HL-60 (cell line): Measurements from ENCODE around the gene XBP1.
"Not testable (repeated sequence)": the region's sequence is repeated elsewhere in the genome, so short reads cannot be mapped to it uniquely, and the experiment has no call there.

ENCODE experiments used
- DNase-seq, 2 experiments: peaks; one replicate each; pipeline ENCODE4 v3.0.0-alpha.2; 2010 to 2020; ENCODE audit warnings: low read depth in 1 of 2, low spot score in 1 of 2
- H3K27ac ChIP-seq: fragments of 250-450 bp; sonication (Bioruptor Pico); replicated peaks from 2 replicates; pipeline ENCODE4 v1.5.1; 2020; ENCODE audit warnings: mild to moderate bottlenecking, moderate library complexity
- H3K27me3 ChIP-seq: fragments of 250-450 bp; sonication (Bioruptor Pico); 2 replicates; pipeline ENCODE4 v1.5.1; 2021; ENCODE audit warnings: mild to moderate bottlenecking, moderate library complexity; ENCODE audit not compliant: insufficient read depth, poor library complexity, severe bottlenecking
- H3K4me3 ChIP-seq: replicated peaks from 2 replicates; pipeline ENCODE4 v1.5.1; 2011; ENCODE audit warnings: mild to moderate bottlenecking, control low read depth, low read length; ENCODE audit not compliant: insufficient read depth
- GABPA ChIP-seq: IDR thresholded peaks from 2 replicates; pipeline ENCODE4 v1.6.1; 2012; ENCODE audit warnings: low read depth
- POLR2AphosphoS5 ChIP-seq: IDR thresholded peaks from 2 replicates; pipeline ENCODE4 v1.6.1; 2012; ENCODE audit warnings: low read depth
- REST ChIP-seq: IDR thresholded peaks from 2 replicates; pipeline ENCODE4 v1.6.1; 2012; ENCODE audit warnings: low read depth; ENCODE audit not compliant: insufficient replicate concordance
- SPI1 ChIP-seq: IDR thresholded peaks from 2 replicates; pipeline ENCODE4 v1.6.1; 2012; ENCODE audit warnings: low read depth, mild to moderate bottlenecking, borderline replicate concordance
- TF ChIP-seq, protein P1 (sequence below): IDR thresholded peaks from one replicate; pipeline ENCODE4 v1.5.1; 2011; ENCODE audit warnings: low read length, control low read depth, inconsistent platforms; ENCODE audit not compliant: insufficient read depth

The XBP1 gene

GRCh38 chr22:28830441-28830840 is 30.1 kb upstream of the XBP1 start:
- H3K27ac ChIP-seq: no peak overlapping the region
- TF ChIP-seq, protein P1, sequence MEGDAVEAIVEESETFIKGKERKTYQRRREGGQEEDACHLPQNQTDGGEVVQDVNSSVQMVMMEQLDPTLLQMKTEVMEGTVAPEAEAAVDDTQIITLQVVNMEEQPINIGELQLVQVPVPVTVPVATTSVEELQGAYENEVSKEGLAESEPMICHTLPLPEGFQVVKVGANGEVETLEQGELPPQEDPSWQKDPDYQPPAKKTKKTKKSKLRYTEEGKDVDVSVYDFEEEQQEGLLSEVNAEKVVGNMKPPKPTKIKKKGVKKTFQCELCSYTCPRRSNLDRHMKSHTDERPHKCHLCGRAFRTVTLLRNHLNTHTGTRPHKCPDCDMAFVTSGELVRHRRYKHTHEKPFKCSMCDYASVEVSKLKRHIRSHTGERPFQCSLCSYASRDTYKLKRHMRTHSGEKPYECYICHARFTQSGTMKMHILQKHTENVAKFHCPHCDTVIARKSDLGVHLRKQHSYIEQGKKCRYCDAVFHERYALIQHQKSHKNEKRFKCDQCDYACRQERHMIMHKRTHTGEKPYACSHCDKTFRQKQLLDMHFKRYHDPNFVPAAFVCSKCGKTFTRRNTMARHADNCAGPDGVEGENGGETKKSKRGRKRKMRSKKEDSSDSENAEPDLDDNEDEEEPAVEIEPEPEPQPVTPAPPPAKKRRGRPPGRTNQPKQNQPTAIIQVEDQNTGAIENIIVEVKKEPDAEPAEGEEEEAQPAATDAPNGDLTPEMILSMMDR: no peak
- TF ChIP-seq GABPA (no peak), SPI1 (no peak), REST (no peak), POLR2AphosphoS5 (no peak)
- H3K4me3 ChIP-seq: no peak overlapping the region
- no peak for DNase-seq
- no peaks in the 10 kb centered on the region for H3K27me3 ChIP-seq

- TF ChIP-seq GABPA: no peak
- TF ChIP-seq POLR2AphosphoS5: no peak
- TF ChIP-seq SPI1: peak; percentile 53; the same call in 1 of the 2 replicates
- TF ChIP-seq, protein P1: peak; percentile 96
- DNase-seq: peak; percentile 73 to 85
- H3K27ac ChIP-seq: peak overlapping the region; percentile 22
- no peaks in the 10 kb centered on the region for H3K27me3 ChIP-seq
- H3K4me3 ChIP-seq: no peak overlapping the region
Observed at GRCh38 chr22:28829358-28830181, 29.2 kb upstream of the XBP1 start.

DNA sequence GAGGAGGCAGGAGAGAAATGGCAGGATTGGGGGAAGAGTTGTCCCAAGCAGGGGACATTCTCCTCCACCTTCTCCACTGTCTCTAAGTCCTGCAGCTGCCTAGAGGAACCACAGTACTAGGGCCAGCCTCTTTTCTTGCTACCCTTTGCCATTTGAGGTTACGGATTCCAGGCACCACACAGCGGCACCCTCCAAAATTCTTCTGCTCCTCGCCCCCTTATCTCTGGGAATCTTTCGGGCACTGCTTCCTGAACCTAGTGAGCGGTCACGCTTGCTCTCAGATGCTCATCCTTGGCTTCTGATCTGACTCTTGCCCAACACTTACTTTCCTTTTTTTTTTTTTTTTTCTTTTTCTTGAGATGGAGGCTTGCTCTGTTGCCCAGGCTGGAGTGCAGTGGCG is 26.6 kb upstream of the XBP1 start:
- TF ChIP-seq, protein P1: no peak
- TF ChIP-seq SPI1 (no peak), GABPA (no peak), POLR2AphosphoS5 (no peak), REST (no peak)
- Histone ChIP-seq H3K4me3 (no peak overlapping the region), H3K27ac (no peak overlapping the region), H3K27me3 (no peaks in the 10 kb centered on the region)
- no peak for DNase-seq

DNA sequence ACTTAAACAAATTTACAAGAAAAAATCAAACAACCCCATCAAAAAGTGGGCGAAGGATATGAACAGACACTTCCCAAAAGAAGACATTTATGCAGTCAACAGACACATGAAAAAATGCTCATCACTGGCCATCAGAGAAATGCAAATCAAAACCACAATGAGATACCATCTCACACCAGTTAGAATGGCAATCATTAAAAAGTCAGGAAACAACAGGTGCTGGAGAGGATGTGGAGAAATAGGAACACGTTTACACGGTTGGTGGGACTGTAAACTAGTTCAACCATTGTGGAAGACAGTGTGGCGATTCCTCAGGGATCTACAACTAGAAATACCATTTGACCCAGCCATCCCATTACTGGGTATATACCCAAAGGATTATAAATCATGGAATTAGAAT is 26.1 kb upstream of the XBP1 start:
- H3K27me3 ChIP-seq, H3K4me3 ChIP-seq, DNase-seq, H3K27ac ChIP-seq: not testable (repeated sequence)

DNA sequence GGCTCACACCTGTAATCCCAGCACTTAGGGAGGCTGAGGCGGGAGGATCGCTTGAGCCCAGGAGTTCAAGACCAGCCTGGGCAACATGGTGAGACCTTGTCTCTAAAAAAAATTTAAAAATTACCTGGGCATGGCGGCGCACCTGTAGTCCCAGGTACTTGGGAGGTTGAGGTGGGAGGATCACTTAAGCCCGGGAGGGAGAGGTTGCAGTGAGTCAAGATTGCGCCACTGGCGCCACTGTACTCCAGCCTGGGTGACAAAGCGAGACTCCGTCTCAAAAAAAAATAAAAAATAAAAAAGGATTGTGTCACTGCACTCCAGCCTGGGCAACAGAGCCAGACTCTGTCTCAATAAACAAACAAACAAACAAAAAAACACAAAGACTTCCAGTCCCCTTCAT is 24.1 kb upstream of the XBP1 start:
- not testable (repeated sequence) for H3K27ac ChIP-seq, H3K4me3 ChIP-seq, DNase-seq

More for the DNA sequence above, 24.1 kb upstream of the XBP1 start:
- not testable (repeated sequence) for H3K27me3 ChIP-seq
